SU-DHL-6 (cell line): Measurements from ENCODE around the gene SELENOO.

ENCODE experiments used
- H2AFZ ChIP-seq: fragments of 200-600 bp; sonication (generic); 2 replicates; pipeline ENCODE4 v1.6.1; 2014; ENCODE audit warnings: low read depth, mild to moderate bottlenecking, moderate library complexity, mixed read lengths, antibody characterized with exemption, low read length; ENCODE audit not compliant: severe bottlenecking
- H3F3A ChIP-seq: fragments of 200-600 bp; shearing (Covaris generic); 2 replicates; pipeline ENCODE4 v1.6.0; 2016; ENCODE audit warnings: antibody characterized with exemption, mild to moderate bottlenecking; ENCODE audit not compliant: insufficient read depth
- H3K27ac ChIP-seq: fragments of 200-600 bp; sonication (generic); 2 replicates; pipeline ENCODE4 v1.5.1; 2016; ENCODE audit warnings: low read depth, mild to moderate bottlenecking, low read length, moderate library complexity, mixed read lengths
- H3K27me3 ChIP-seq: fragments of 200-600 bp; sonication (generic), shearing (Covaris generic); 2 replicates; pipeline ENCODE4 v1.6.0; 2014; ENCODE audit warnings: mild to moderate bottlenecking, low read length
- H3K36me3 ChIP-seq: fragments of 200-600 bp; sonication (generic); 2 replicates; pipeline ENCODE4 v1.6.1; 2014; ENCODE audit warnings: mild to moderate bottlenecking, low read length, mixed read lengths
- H3K4me2 ChIP-seq: fragments of 300-600, 200-600 bp; shearing (Covaris generic), sonication (generic); 2 replicates; pipeline ENCODE4 v1.6.0; 2014; ENCODE audit warnings: low read length, low read depth, mild to moderate bottlenecking; ENCODE audit not compliant: poor library complexity, severe bottlenecking
- H3K4me3 ChIP-seq: fragments of 200-600 bp; sonication (generic); 2 replicates; pipeline ENCODE4 v1.5.1; 2014; ENCODE audit warnings: antibody characterized with exemption, low read length, mild to moderate bottlenecking, mixed read lengths; ENCODE audit not compliant: insufficient read depth, poor library complexity, severe bottlenecking
- H3K79me2 ChIP-seq: fragments of 200-600 bp; sonication (generic); 2 replicates; pipeline ENCODE4 v1.6.1; 2014; ENCODE audit warnings: mild to moderate bottlenecking, low read length, moderate library complexity; ENCODE audit not compliant: insufficient read depth
- H3K9ac ChIP-seq: fragments of 200-600 bp; sonication (generic); 2 replicates; pipeline ENCODE4 v1.7.0; 2014; ENCODE audit warnings: mild to moderate bottlenecking, low read length
- H3K9me2 ChIP-seq: fragments of 200-600 bp; sonication (generic); replicated peaks from 2 replicates; pipeline ENCODE4 v1.6.1; 2014; ENCODE audit warnings: low read length; ENCODE audit not compliant: insufficient read depth
- H3K9me3 ChIP-seq: fragments of 200-600 bp; sonication (generic); 2 replicates; pipeline ENCODE4 v1.6.1; 2014; ENCODE audit warnings: low read length, mixed read lengths; ENCODE audit not compliant: insufficient read depth
- H4K20me1 ChIP-seq: fragments of 200-600 bp; sonication (generic); 2 replicates; pipeline ENCODE4 v1.6.1; 2014; ENCODE audit warnings: low read depth, mild to moderate bottlenecking, antibody characterized with exemption, low read length, moderate library complexity, mixed read lengths
- EZH2phosphoT487 ChIP-seq: fragments of 200-600 bp; sonication (generic), shearing (Covaris generic); conservative IDR thresholded peaks from 2 replicates; pipeline ENCODE4 v1.6.1; 2018; ENCODE audit warnings: mild to moderate bottlenecking, antibody characterized with exemption, low read length, moderate library complexity, mixed read lengths
- TF ChIP-seq, protein P1 (sequence below): fragments of 200-600 bp; sonication (generic); IDR thresholded peaks from one replicate; pipeline ENCODE4 v1.5.1; 2017; ENCODE audit warnings: antibody characterized with exemption, mild to moderate bottlenecking, low read length, moderate library complexity; ENCODE audit not compliant: insufficient read depth, poor library complexity, severe bottlenecking

Gene SELENOO

DNA sequence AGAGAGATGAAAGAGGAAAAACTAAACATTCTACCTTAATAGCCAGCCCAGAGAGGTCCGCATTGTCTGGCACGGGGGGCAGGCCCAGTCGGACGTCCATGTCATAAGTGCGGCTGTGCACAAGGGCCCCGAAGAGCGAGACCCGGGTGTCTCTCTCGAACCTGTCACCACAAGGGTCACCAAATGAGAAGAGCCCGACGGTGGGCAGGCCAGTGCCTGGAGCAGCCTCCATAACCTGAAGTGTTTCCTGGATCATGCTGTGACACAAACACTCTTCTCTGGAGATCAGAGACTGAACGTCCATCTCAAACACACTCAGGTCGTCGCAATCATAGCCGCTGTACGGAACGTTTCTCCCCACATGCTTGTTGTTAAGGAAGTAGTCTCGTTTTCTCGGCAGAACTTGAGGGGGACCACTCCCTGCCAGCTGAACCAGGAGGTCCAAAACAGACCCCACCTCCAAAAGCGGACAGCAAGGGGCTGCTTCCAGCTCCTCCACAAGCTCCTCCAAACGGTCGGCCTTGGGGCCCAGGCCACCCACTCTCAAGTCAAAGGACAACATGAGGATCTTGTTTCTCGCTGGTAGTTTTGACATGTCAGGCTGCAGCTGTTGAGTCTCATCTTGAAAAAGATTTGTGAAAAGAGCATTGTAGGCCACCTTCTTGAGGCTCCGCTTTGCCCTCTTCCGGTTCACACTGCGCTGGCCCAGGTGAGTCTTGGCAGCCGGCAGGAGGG, 43.0 kb downstream of the SELENOO start:
- H3K4me2 ChIP-seq, result peak overlapping the region; percentile 96
- H3F3A ChIP-seq, result peaks cover 35% of the 10 kb centered on the region
- H3K9ac ChIP-seq, result peak overlapping the region; percentile 83
- H3K9me2 ChIP-seq, result no peaks in the 10 kb centered on the region
- no peaks in the 10 kb centered on the region for H3K27me3 ChIP-seq
- H3K27ac ChIP-seq, result peak overlapping the region; percentile 87
- peaks cover 52% of the 10 kb centered on the region for H3K79me2 ChIP-seq
- peak overlapping the region; percentile 86 for H3K4me3 ChIP-seq
- H2AFZ ChIP-seq, result no peak overlapping the region
- H4K20me1 ChIP-seq, result no peaks in the 10 kb centered on the region
- H3K36me3 ChIP-seq, result no peaks in the 10 kb centered on the region
- TF ChIP-seq EZH2phosphoT487, result no peak
- TF ChIP-seq, protein P1, sequence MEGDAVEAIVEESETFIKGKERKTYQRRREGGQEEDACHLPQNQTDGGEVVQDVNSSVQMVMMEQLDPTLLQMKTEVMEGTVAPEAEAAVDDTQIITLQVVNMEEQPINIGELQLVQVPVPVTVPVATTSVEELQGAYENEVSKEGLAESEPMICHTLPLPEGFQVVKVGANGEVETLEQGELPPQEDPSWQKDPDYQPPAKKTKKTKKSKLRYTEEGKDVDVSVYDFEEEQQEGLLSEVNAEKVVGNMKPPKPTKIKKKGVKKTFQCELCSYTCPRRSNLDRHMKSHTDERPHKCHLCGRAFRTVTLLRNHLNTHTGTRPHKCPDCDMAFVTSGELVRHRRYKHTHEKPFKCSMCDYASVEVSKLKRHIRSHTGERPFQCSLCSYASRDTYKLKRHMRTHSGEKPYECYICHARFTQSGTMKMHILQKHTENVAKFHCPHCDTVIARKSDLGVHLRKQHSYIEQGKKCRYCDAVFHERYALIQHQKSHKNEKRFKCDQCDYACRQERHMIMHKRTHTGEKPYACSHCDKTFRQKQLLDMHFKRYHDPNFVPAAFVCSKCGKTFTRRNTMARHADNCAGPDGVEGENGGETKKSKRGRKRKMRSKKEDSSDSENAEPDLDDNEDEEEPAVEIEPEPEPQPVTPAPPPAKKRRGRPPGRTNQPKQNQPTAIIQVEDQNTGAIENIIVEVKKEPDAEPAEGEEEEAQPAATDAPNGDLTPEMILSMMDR, result no peak
- no peaks in the 10 kb centered on the region for H3K9me3 ChIP-seq

DNA sequence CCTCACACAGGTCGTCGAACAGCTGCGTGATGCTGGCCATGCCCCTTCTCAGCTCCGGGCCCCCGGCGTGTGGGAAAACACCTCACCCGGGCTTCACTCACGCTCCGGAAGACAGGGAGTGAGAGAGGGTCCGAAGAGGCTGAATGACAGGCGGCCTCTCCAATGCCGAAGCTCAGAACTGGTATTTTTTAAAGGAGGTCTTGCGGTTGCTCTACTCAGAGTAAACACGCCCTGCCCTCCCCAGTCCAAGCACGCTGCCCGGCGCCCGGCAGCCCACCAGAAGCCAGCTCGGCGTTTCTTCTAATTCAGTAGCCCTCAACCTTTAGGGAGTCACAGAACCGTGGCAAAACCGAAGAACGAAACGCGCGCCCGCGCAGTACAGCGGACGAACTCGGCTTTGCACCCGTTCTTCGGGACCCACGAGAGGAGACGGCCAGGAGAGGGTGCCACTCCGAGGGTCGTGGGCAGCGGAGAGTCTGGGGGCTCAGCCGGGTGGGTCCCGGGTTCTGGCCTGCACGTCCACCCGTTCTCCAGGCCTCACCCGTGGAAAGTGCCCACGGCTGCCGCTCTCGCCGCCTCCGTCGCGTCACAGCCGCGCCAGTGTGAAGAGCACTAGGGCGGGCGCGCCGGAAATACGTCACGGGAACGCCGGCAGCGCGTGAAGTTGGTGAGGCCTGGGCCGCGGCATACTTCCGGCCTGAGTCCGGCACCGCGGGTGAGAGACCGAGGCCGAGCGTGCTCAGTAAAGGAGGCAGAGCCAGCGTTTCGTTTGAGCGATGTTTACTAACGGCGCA, 43.8 kb downstream of the SELENOO start, which contains the start of gene TUBGCP6:
Gene TUBGCP6 (minus strand): TSS at position 604 of the 794 bp plus-strand sequence. CDS start 564 bp downstream, at position 40.
- TF ChIP-seq, protein P1, result no peak
- TF ChIP-seq EZH2phosphoT487, result no peak
- Histone ChIP-seq H3K4me2 (peak within 1 kb of the TSS; percentile 96), H3F3A (peaks cover 35% of the 10 kb centered on the region), H3K27me3 (no peaks in the 10 kb centered on the region), H3K79me2 (peaks cover 44% of the 10 kb centered on the region), H3K9me3 (no peaks in the 10 kb centered on the region), H3K9me2 (no peaks in the 10 kb centered on the region), H3K27ac (peak within 1 kb of the TSS; percentile 87), H3K36me3 (no peaks in the 10 kb centered on the region), H2AFZ (peak within 1 kb of the TSS; percentile 13), H4K20me1 (no peaks in the 10 kb centered on the region), H3K4me3 (peak within 1 kb of the TSS; percentile 86), H3K9ac (peak within 1 kb of the TSS; percentile 83)

DNA sequence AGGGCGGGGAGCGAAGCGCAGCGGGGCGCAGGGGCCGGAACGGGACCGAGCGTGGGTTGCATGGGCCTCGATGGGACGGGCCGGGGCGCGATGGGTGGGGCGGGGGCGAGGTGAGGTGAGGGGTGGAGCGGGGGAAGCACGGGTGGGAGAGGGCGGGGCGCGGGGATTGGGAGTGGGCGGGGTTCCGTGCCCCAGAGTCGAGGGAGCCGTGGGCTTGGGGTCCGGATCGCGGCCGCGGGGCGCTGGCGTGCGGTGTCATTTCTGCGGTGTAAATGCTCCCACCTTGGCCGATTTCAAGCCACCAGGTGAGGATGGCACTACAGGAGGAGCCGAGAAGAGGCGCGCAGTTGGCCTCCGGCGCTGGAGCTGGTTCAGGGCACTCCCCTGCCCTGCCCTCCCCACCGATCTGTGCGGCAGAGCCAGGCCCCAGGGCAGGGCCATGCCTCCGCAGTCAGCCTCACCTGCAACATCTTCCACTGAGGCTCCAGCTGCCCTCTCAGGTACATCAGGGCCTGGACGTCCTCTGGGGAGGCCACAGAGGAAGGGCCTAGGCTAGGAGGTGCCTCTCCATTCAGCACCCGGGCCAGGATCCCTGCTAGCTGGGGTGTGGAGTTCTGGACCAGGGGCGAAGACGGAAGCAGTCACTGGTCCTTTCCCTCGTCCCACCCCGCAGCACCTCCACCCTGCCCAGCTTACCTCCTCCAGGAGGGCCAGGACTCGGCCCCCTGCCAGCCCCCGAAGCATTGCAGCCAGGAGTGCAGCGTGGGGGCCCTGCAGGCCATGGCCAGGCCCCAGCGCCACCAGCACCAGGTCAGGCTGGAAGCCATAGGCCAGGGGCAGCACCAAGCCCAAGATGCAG, 44.6 kb downstream of the SELENOO start:
- no peaks in the 10 kb centered on the region for H3K9me3 ChIP-seq
- peaks cover 42% of the 10 kb centered on the region for H3K79me2 ChIP-seq
- H3K9me2 ChIP-seq, result no peaks in the 10 kb centered on the region
- H3F3A ChIP-seq, result peaks cover 35% of the 10 kb centered on the region
- no peak overlapping the region for H2AFZ ChIP-seq
- peak overlapping the region; percentile 96 for H3K4me2 ChIP-seq
- peak overlapping the region; percentile 87 for H3K27ac ChIP-seq
- no peaks in the 10 kb centered on the region for H3K27me3 ChIP-seq
- peak overlapping the region; percentile 83 for H3K9ac ChIP-seq
- peak overlapping the region; percentile 86 for H3K4me3 ChIP-seq
- no peaks in the 10 kb centered on the region for H3K36me3 ChIP-seq
- no peak for TF ChIP-seq EZH2phosphoT487
- TF ChIP-seq, protein P1, result no peak
- no peaks in the 10 kb centered on the region for H4K20me1 ChIP-seq
